NCI-H187 (cell line): ENCODE data around the gene SCN3B.

Experiments
- DNase-seq, 2 experiments: peaks; one replicate each; lab custom pipeline; 2025; lab: John Stamatoyannopoulos, UW

SCN3B gene

GRCh38 chr11:123594921-123595320, 59.5 kb downstream of the SCN3B start:
- DNase-seq: no peak

GRCh38 chr11:123594188-123594901, 60.1 kb downstream of the SCN3B start:
- DNase-seq: no peak

- DNase-seq: no peak
Measured at GRCh38 chr11:123593570-123593969, 60.9 kb downstream of the SCN3B start.

- DNase-seq: no peak
Measured at GRCh38 chr11:123590296-123590912, 64.0 kb downstream of the SCN3B start.

GRCh38 chr11:123588864-123589262, 65.6 kb downstream of the SCN3B start:
- no peak for DNase-seq

GRCh38 chr11:123588117-123588863, 66.1 kb downstream of the SCN3B start:
- no peak for DNase-seq

- no peak for DNase-seq
Measured at GRCh38 chr11:123587559-123587958, 66.9 kb downstream of the SCN3B start.

GRCh38 chr11:123587044-123587443, 67.4 kb downstream of the SCN3B start:
- no peak for DNase-seq

- DNase-seq: no peak
Measured at GRCh38 chr11:123586568-123586967, 67.9 kb downstream of the SCN3B start.

- no peak for DNase-seq
Measured at GRCh38 chr11:123585706-123586105, 68.7 kb downstream of the SCN3B start.

- DNase-seq: no peak
Measured at GRCh38 chr11:123585206-123585605, 69.2 kb downstream of the SCN3B start.

GRCh38 chr11:123584737-123585136, 69.7 kb downstream of the SCN3B start:
- DNase-seq: no peak

- DNase-seq: no peak
Measured at GRCh38 chr11:123584186-123584585, 70.2 kb downstream of the SCN3B start.

GRCh38 chr11:123582992-123583504, 71.4 kb downstream of the SCN3B start:
- no peak for DNase-seq

- DNase-seq: no peak
Measured at GRCh38 chr11:123581651-123582399, 72.6 kb downstream of the SCN3B start.

- DNase-seq: peak; percentile 42 to 46
Measured at GRCh38 chr11:123580557-123581275, 73.7 kb downstream of the SCN3B start.

- no peak for DNase-seq
Measured at GRCh38 chr11:123580137-123580536, 74.3 kb downstream of the SCN3B start.

GRCh38 chr11:123579482-123579812, 75.0 kb downstream of the SCN3B start:
- no peak for DNase-seq
